ENCODE data around the gene FAF2.

Gene FAF2

GRCh38 chr5:176529741-176530141, 81.6 kb downstream of the FAF2 start:
- Histone ChIP-seq H3K9me3 (ENCODE audit: control insufficient read depth, insufficient read depth, low read length) (no peaks in the 10 kb centered on the region), H3K27me3 (ENCODE audit: control insufficient read depth, insufficient read depth, low read length) (no peaks in the 10 kb centered on the region), H3K4me1 (ENCODE audit: control insufficient read depth, insufficient read depth, low read length) (peaks cover 10% of the 10 kb centered on the region), H3K4me3 (ENCODE audit: low read depth, low read length) (no peak overlapping the region), H3K36me3 (ENCODE audit: control insufficient read depth, insufficient read depth, low read length) (peaks cover 52% of the 10 kb centered on the region), H3K9ac (ENCODE audit: low read depth, low read length) (no peak overlapping the region)

DNA sequence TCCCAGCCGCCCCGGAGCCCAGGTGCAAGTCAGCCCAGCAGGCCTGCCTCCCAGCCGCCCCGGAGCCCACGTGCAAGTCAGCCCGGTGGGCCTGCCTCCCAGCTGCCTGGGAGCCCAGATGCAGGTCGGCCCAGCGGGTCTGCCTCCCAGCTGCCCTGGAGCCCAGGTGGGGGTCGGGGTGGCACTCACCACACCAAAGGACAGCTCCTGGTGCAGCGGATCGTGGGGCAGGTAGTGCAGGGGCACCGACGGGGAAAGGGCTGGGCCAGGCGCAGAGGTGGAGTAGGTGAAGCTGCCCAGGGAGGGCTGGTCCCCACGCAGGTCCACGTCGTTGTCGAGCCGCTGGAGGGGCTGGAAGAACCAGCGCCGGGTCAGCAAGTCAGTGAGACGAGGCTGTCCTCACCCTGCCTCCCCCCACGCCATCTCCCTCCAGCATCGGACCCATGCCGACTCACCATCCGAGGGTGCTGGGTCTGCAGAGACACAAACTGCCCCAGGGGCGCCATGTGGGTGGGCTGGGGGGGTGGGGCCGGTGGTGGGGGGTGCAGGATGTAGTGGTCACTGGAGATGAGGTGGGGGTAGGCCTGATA, 82.3 kb downstream of the FAF2 start:
- Histone ChIP-seq H3K4me1 (ENCODE audit: control insufficient read depth, insufficient read depth, low read length) (peaks cover 15% of the 10 kb centered on the region), H3K27me3 (ENCODE audit: control insufficient read depth, insufficient read depth, low read length) (no peaks in the 10 kb centered on the region), H3K9me3 (ENCODE audit: control insufficient read depth, insufficient read depth, low read length) (no peaks in the 10 kb centered on the region), H3K4me3 (ENCODE audit: low read depth, low read length) (no peak overlapping the region), H3K9ac (ENCODE audit: low read depth, low read length) (no peak overlapping the region), H3K36me3 (ENCODE audit: control insufficient read depth, insufficient read depth, low read length) (peaks cover 55% of the 10 kb centered on the region)

GRCh38 chr5:176530983-176531901, 83.1 kb downstream of the FAF2 start:
- Histone ChIP-seq H3K4me3 (ENCODE audit: low read depth, low read length) (no peak overlapping the region), H3K36me3 (ENCODE audit: control insufficient read depth, insufficient read depth, low read length) (peaks cover 55% of the 10 kb centered on the region), H3K4me1 (ENCODE audit: control insufficient read depth, insufficient read depth, low read length) (peaks cover 15% of the 10 kb centered on the region), H3K9ac (ENCODE audit: low read depth, low read length) (no peak overlapping the region), H3K9me3 (ENCODE audit: control insufficient read depth, insufficient read depth, low read length) (no peaks in the 10 kb centered on the region), H3K27me3 (ENCODE audit: control insufficient read depth, insufficient read depth, low read length) (no peaks in the 10 kb centered on the region)

DNA sequence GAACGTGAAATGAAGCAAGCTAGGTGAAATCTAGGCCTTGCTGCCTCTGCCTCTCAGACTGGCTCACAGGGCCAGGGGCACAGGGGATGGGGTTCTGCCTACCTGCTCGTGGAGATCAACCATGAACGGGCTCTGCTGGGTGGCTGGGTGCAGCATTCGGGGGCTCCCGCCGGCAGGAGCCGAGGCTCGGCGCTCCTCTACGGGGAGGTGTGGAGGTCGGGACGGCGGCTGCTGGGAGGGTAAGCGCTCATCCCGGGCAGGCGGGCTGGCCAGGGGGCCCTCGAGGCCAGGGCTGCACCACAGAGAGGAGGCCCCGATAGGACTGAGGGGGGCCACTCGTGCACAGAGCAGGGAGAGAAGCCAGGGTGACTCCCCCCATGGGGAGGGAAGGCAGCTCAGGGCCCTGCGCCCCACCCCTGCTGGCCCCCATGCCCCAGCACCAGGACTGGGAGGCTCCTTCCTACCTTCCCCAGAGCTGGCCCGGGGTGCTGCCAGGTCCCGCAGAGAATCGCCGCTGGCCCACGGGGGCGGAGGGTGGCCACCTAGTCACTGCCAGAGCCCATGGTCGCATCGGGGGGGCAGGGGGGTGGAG, 83.8 kb downstream of the FAF2 start:
- no peaks in the 10 kb centered on the region for H3K9me3 ChIP-seq (ENCODE audit: control insufficient read depth, insufficient read depth, low read length)
- no peak overlapping the region for H3K4me3 ChIP-seq (ENCODE audit: low read depth, low read length)
- H3K27me3 ChIP-seq (ENCODE audit: control insufficient read depth, insufficient read depth, low read length): no peaks in the 10 kb centered on the region
- peaks cover 53% of the 10 kb centered on the region for H3K36me3 ChIP-seq (ENCODE audit: control insufficient read depth, insufficient read depth, low read length)
- H3K4me1 ChIP-seq (ENCODE audit: control insufficient read depth, insufficient read depth, low read length): peaks cover 15% of the 10 kb centered on the region
- no peak overlapping the region for H3K9ac ChIP-seq (ENCODE audit: low read depth, low read length)

- H3K4me1 ChIP-seq (ENCODE audit: control insufficient read depth, insufficient read depth, low read length): peaks cover 15% of the 10 kb centered on the region
- H3K9ac ChIP-seq (ENCODE audit: low read depth, low read length): peak overlapping the region; percentile 26
- no peaks in the 10 kb centered on the region for H3K9me3 ChIP-seq (ENCODE audit: control insufficient read depth, insufficient read depth, low read length)
- H3K4me3 ChIP-seq (ENCODE audit: low read depth, low read length): no peak overlapping the region
- peaks cover 47% of the 10 kb centered on the region for H3K36me3 ChIP-seq (ENCODE audit: control insufficient read depth, insufficient read depth, low read length)
- no peaks in the 10 kb centered on the region for H3K27me3 ChIP-seq (ENCODE audit: control insufficient read depth, insufficient read depth, low read length)
Observed at GRCh38 chr5:176532795-176533194, 84.6 kb downstream of the FAF2 start.

DNA sequence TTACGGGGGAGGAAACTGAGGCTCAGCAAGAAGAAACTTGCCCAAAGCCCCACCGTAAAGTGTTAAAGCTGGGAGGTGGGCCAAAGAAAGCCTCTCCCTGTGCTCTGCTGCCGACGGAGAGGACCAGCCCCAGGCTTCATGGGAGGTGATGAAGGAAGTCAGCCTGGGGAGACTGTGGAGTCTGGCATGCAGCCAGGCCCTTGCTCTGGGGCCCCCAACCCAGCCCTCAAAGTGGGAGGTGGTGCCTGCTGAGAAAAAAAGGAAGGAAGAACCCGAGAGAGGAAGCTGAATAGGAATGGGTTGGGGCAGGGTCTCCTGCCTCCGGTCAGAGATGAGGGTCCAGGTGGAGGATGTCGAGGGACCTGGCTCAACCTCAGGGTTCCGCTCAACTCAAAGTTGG, 85.2 kb downstream of the FAF2 start:
- Histone ChIP-seq H3K9me3 (ENCODE audit: control insufficient read depth, insufficient read depth, low read length) (no peaks in the 10 kb centered on the region), H3K4me1 (ENCODE audit: control insufficient read depth, insufficient read depth, low read length) (peaks cover 15% of the 10 kb centered on the region)

GRCh38 chr5:176533894-176534611, 85.9 kb downstream of the FAF2 start:
- no peaks in the 10 kb centered on the region for H3K27me3 ChIP-seq (ENCODE audit: control insufficient read depth, insufficient read depth, low read length)
- H3K9me3 ChIP-seq (ENCODE audit: control insufficient read depth, insufficient read depth, low read length): no peaks in the 10 kb centered on the region
- peak overlapping the region; percentile 5 for H3K4me3 ChIP-seq (ENCODE audit: low read depth, low read length)
- H3K4me1 ChIP-seq (ENCODE audit: control insufficient read depth, insufficient read depth, low read length): peaks cover 15% of the 10 kb centered on the region
- no peak overlapping the region for H3K9ac ChIP-seq (ENCODE audit: low read depth, low read length)
- H3K36me3 ChIP-seq (ENCODE audit: control insufficient read depth, insufficient read depth, low read length): peaks cover 36% of the 10 kb centered on the region

More for the DNA sequence above, 85.2 kb downstream of the FAF2 start:
- H3K27me3 ChIP-seq (ENCODE audit: control insufficient read depth, insufficient read depth, low read length): no peaks in the 10 kb centered on the region
- H3K36me3 ChIP-seq (ENCODE audit: control insufficient read depth, insufficient read depth, low read length): peaks cover 42% of the 10 kb centered on the region
- no peak overlapping the region for H3K4me3 ChIP-seq (ENCODE audit: low read depth, low read length)
- peak overlapping the region; percentile 26 for H3K9ac ChIP-seq (ENCODE audit: low read depth, low read length)

DNA sequence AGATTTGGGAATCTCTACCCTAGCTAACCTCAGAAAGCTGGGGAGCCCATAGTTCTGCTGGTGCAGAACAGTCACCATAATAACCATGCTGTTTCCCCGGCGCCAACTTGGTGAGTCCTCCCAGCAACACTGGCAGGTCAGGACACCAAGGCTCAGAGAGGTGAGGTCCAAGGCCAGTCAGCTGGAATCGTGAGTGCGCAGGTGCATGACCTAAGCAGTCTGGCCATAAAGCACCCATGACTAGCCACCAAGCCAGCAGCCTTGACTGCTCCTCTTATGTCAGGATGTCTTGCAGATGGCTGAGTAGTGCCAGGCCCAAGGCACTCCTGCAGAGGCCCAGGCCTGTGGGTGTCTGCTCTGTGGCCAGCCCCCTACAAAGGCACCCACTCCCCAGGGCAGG, 86.5 kb downstream of the FAF2 start:
- Histone ChIP-seq H3K36me3 (ENCODE audit: control insufficient read depth, insufficient read depth, low read length) (peaks cover 30% of the 10 kb centered on the region), H3K4me1 (ENCODE audit: control insufficient read depth, insufficient read depth, low read length) (peaks cover 15% of the 10 kb centered on the region), H3K9me3 (ENCODE audit: control insufficient read depth, insufficient read depth, low read length) (no peaks in the 10 kb centered on the region), H3K27me3 (ENCODE audit: control insufficient read depth, insufficient read depth, low read length) (no peaks in the 10 kb centered on the region), H3K4me3 (ENCODE audit: low read depth, low read length) (peak overlapping the region; percentile 72), H3K9ac (ENCODE audit: low read depth, low read length) (no peak overlapping the region)

GRCh38 chr5:176535101-176535663, 87.0 kb downstream of the FAF2 start:
- no peaks in the 10 kb centered on the region for H3K9me3 ChIP-seq (ENCODE audit: control insufficient read depth, insufficient read depth, low read length)

GRCh38 chr5:176535664-176536131, 87.5 kb downstream of the FAF2 start:
- H3K9ac ChIP-seq (ENCODE audit: low read depth, low read length): peak overlapping the region; percentile 95
- H3K4me3 ChIP-seq (ENCODE audit: low read depth, low read length): peak overlapping the region; percentile 72
- peaks cover 17% of the 10 kb centered on the region for H3K4me1 ChIP-seq (ENCODE audit: control insufficient read depth, insufficient read depth, low read length)
- peaks cover 24% of the 10 kb centered on the region for H3K36me3 ChIP-seq (ENCODE audit: control insufficient read depth, insufficient read depth, low read length)
- H3K9me3 ChIP-seq (ENCODE audit: control insufficient read depth, insufficient read depth, low read length): no peaks in the 10 kb centered on the region
- no peaks in the 10 kb centered on the region for H3K27me3 ChIP-seq (ENCODE audit: control insufficient read depth, insufficient read depth, low read length)

More at GRCh38 chr5:176535101-176535663, 87.0 kb downstream of the FAF2 start:
- Histone ChIP-seq H3K36me3 (ENCODE audit: control insufficient read depth, insufficient read depth, low read length) (peaks cover 28% of the 10 kb centered on the region), H3K4me3 (ENCODE audit: low read depth, low read length) (peak overlapping the region; percentile 72), H3K9ac (ENCODE audit: low read depth, low read length) (peak overlapping the region; percentile 95), H3K27me3 (ENCODE audit: control insufficient read depth, insufficient read depth, low read length) (no peaks in the 10 kb centered on the region), H3K4me1 (ENCODE audit: control insufficient read depth, insufficient read depth, low read length) (peaks cover 15% of the 10 kb centered on the region)
